GM23248 (cell line): Measurements from ENCODE around the gene OPHN1. TPM values are rescaled to one million over a fixed set of nuclear protein-coding genes. Genes with fewer than 3 reads are reported as not detected.

Experiments used
- DNase-seq: peaks from one replicate; pipeline ENCODE4 v3.0.0-alpha.2; 2015
- H2AFZ ChIP-seq: fragments of 200-600 bp; sonication (generic); 2 replicates; pipeline ENCODE4 v1.6.1; 2016; ENCODE audit warnings: antibody characterized with exemption
- H3F3A ChIP-seq: fragments of 200-600 bp; sonication (generic); 2 replicates; pipeline ENCODE4 v1.6.1; 2016; ENCODE audit warnings: mild to moderate bottlenecking, antibody characterized with exemption, mixed run types; ENCODE audit not compliant: insufficient read depth
- H3K27ac ChIP-seq: fragments of 200-600 bp; sonication (generic); 2 replicates; pipeline ENCODE4 v1.5.1; 2016; ENCODE audit warnings: mild to moderate bottlenecking
- H3K27me3 ChIP-seq: fragments of 200-600 bp; sonication (generic); replicated peaks from 2 replicates; pipeline ENCODE4 v1.6.1; 2016; ENCODE audit warnings: mild to moderate bottlenecking; ENCODE audit not compliant: insufficient read depth
- H3K36me3 ChIP-seq: fragments of 200-600 bp; sonication (generic); 2 replicates; pipeline ENCODE4 v1.6.1; 2016; ENCODE audit warnings: low read depth, mild to moderate bottlenecking
- H3K4me1 ChIP-seq: fragments of 200-600 bp; sonication (generic); 2 replicates; pipeline ENCODE4 v1.6.1; 2016; ENCODE audit warnings: mild to moderate bottlenecking; ENCODE audit not compliant: insufficient read depth
- H3K4me2 ChIP-seq: fragments of 200-600 bp; sonication (generic); one replicate; pipeline ENCODE4 v1.6.1; 2016; ENCODE audit warnings: mild to moderate bottlenecking; ENCODE audit not compliant: unreplicated experiment
- H3K4me3 ChIP-seq: fragments of 200-600 bp; sonication (generic); 2 replicates; pipeline ENCODE4 v1.5.1; 2016; ENCODE audit warnings: mild to moderate bottlenecking
- H3K79me2 ChIP-seq: fragments of 200-600 bp; sonication (generic); 2 replicates; pipeline ENCODE4 v1.6.1; 2016; ENCODE audit warnings: mild to moderate bottlenecking; ENCODE audit not compliant: insufficient read depth
- H3K9ac ChIP-seq: fragments of 200-600 bp; sonication (generic); 2 replicates; pipeline ENCODE4 v1.6.1; 2016; ENCODE audit warnings: mild to moderate bottlenecking
- H3K9me2 ChIP-seq: fragments of 200-600 bp; sonication (generic); 2 replicates; pipeline ENCODE4 v1.6.1; 2016; ENCODE audit warnings: mixed run types, mild to moderate bottlenecking, moderate library complexity; ENCODE audit not compliant: insufficient read depth
- H3K9me3 ChIP-seq: fragments of 200-600 bp; sonication (generic); one replicate; pipeline ENCODE4 v1.6.1; 2017; ENCODE audit warnings: low read depth
- H4K20me1 ChIP-seq: fragments of 200-600 bp; sonication (generic); 2 replicates; pipeline ENCODE4 v1.6.0; 2016; ENCODE audit not compliant: insufficient read depth
- EZH2 ChIP-seq: fragments of 200-600 bp; sonication (generic); IDR thresholded peaks from 2 replicates; pipeline ENCODE4 v1.6.1; 2018; ENCODE audit warnings: antibody characterized with exemption, mild to moderate bottlenecking; ENCODE audit not compliant: insufficient read depth, poor library complexity, severe bottlenecking
- EZH2phosphoT487 ChIP-seq: fragments of 200-600 bp; sonication (generic); IDR thresholded peaks from 2 replicates; pipeline ENCODE4 v1.6.1; 2018; ENCODE audit warnings: antibody characterized with exemption, moderate library complexity, mild to moderate bottlenecking, low read depth; ENCODE audit not compliant: insufficient read depth
- WGBS, 2 experiments: methylation state at CpG; one replicate each; pipeline ENCODE4 v1.1.6; 2015 to 2017; ENCODE audit warnings: low lambda C conversion rate in 2 of 2, low coverage in 1 of 2; ENCODE audit errors: missing lambda C conversion rate in 2 of 2; 5-methylcytosine and 5-hydroxymethylcytosine counted together
- in situ Hi-C: fragments of 300-500 bp; cut with MboI; formaldehyde crosslinking; loops from 2 replicates; pipeline ENCODE4 v1.15.0; 2020
- polyA plus RNA-seq: library from polyadenylated mRNA; unstranded; fragments of >200 nt; fragmentation: Nextera tagmentation; extraction: Ambion mirVana; gene quantifications from 2 replicates; pipeline ENCODE4 v1.2.1, GENCODE V29; 2016
- total RNA-seq: library from RNA; depleted of rRNA; stranded (reverse); fragments of >200 nt; shearing (Covaris generic); gene quantifications from 2 replicates; pipeline ENCODE4 v1.2.3, GENCODE V29; 2014; rRNA removed

The OPHN1 gene, protein sequence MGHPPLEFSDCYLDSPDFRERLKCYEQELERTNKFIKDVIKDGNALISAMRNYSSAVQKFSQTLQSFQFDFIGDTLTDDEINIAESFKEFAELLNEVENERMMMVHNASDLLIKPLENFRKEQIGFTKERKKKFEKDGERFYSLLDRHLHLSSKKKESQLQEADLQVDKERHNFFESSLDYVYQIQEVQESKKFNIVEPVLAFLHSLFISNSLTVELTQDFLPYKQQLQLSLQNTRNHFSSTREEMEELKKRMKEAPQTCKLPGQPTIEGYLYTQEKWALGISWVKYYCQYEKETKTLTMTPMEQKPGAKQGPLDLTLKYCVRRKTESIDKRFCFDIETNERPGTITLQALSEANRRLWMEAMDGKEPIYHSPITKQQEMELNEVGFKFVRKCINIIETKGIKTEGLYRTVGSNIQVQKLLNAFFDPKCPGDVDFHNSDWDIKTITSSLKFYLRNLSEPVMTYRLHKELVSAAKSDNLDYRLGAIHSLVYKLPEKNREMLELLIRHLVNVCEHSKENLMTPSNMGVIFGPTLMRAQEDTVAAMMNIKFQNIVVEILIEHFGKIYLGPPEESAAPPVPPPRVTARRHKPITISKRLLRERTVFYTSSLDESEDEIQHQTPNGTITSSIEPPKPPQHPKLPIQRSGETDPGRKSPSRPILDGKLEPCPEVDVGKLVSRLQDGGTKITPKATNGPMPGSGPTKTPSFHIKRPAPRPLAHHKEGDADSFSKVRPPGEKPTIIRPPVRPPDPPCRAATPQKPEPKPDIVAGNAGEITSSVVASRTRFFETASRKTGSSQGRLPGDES
- total RNA-seq: 4.5 and 5.3 TPM in 2 replicates
- 3.3 and 4.3 TPM in 2 replicates for polyA plus RNA-seq

DNA sequence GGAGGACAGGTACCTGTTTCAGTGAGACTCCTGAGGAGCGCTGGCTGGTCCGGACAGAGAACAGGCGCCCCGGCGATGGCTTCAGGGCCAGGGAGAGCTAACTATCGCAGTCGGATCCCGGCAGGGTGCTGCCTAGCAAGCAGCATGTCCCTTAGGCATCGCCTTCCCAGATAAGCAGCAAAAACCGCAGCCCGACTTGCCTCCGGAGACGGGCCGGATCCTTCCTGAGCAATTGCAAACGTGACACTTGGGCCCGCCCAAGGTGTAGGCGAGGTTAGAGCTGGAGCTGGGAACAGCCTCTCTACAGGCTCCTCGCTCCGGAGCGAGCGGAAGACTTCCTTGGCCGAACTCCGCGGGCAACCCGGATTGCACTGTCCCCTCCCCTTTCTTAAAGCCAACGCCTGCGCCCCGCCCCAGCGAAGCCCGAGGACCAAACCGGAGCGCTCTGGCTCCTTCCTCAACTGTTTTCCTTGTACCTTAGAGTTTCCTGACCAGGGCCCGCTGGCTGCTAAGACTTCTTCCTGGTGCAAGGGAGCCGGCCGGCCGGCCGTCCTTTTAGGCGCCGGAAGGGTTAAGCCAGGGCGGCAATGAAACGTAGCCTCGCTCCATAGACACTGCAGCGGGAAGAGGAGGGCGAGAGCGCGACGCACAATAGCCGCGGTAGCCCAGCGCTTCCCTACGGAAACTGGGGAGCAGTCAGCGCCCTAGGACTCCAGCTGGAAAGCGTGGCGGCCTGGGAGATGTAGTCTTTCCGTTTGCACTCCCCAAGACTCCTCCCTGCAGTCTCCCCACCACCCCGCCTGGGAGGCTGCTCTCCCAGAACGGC is at the start of gene OPHN1:
TSS of gene OPHN1 (minus strand) at position 341 of the 826 bp plus-strand sequence. CDS start 475 bp downstream, outside the sequence.
- Histone ChIP-seq H3K27ac (peak within 1 kb of the TSS; percentile 94), H3K4me3 (peak within 1 kb of the TSS; percentile 97), H3K4me2 (peak within 1 kb of the TSS; percentile 92), H3K9ac (peak within 1 kb of the TSS; percentile 93), H3K79me2 (peaks cover 15% of the 10 kb centered on the region; the same call in 1 of the 2 replicates), H3K36me3 (no peaks in the 10 kb centered on the region), H4K20me1 (no peaks in the 10 kb centered on the region), H3K4me1 (peaks cover 23% of the 10 kb centered on the region), H3K9me2 (no peaks in the 10 kb centered on the region), H2AFZ (peak within 1 kb of the TSS; percentile 93), H3K9me3 (no peaks in the 10 kb centered on the region), H3K27me3 (no peaks in the 10 kb centered on the region), H3F3A (peaks cover 11% of the 10 kb centered on the region)
- in situ Hi-C loops: no loop called here
- peak; percentile 90 for DNase-seq
- WGBS, 2 experiments: 0 to 1% methylated on average over 13 to 19 of the region's 57 CpGs
- no peak for TF ChIP-seq EZH2phosphoT487
- no peak for TF ChIP-seq EZH2

DNA sequence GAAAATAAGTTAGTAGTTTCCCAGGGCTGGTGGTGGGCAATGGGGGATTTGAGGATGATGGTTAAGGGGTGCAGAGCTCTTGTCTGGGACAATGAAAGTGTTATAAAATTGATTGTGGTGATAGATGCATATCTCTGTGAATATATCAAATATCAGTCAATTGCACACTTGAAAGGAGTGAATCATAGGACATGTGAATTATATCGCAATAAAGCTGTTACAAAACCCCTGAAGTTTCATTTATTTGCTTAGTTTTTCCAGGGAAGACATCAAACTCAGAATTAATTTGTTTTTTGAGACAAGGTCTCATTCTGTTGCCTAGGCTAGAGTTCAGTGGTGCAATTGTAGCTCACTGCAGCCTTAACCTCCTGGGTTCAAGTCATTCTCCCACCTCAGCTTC is 47.7 kb upstream of the OPHN1 start:
- H3K4me3 ChIP-seq: no peak overlapping the region
- 88 to 95% methylated on average over 1 of the region's 1 CpG for WGBS, 2 experiments

DNA sequence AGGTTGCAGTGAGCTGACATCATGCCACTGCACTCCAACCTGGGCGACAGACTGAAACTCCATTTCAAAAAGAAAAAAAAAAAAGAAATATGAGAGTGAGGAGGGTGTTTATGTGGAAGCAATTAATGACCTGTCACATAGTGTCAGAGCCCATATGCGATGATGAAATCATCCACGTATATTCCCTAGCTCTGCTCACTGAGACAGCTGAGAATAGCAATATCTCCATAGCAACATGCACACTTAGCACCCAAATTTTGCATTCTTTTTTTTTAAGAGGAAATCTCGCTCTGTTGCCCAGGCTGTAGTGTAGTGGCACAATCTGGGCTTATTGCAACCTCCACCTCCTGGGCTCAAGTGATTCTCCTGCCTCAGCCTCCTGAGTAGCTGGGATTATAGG is 31.5 kb upstream of the OPHN1 start:
- no peak for TF ChIP-seq EZH2phosphoT487
- TF ChIP-seq EZH2: no peak
- Histone ChIP-seq H3K9ac (no peak overlapping the region), H2AFZ (no peak overlapping the region), H3K9me2 (no peaks in the 10 kb centered on the region), H3K36me3 (no peaks in the 10 kb centered on the region), H3K4me3 (no peak overlapping the region), H3K4me1 (peaks cover 15% of the 10 kb centered on the region), H3K27ac (no peak overlapping the region), H3K9me3 (no peaks in the 10 kb centered on the region), H3K79me2 (no peaks in the 10 kb centered on the region), H4K20me1 (no peaks in the 10 kb centered on the region), H3K27me3 (no peaks in the 10 kb centered on the region), H3K4me2 (no peak overlapping the region), H3F3A (peaks cover 13% of the 10 kb centered on the region)
- 62 to 85% methylated on average over 2 to 4 of the region's 4 CpGs for WGBS, 2 experiments
- in situ Hi-C loops: loop anchor here (10.0 kb wide), 1 partner anchor 270 kb away; no protein-coding TSS in a partner anchor
- DNase-seq: no peak

More for the DNA sequence above, 47.7 kb upstream of the OPHN1 start:
- Histone ChIP-seq H3K9me2 (no peaks in the 10 kb centered on the region), H3K27ac (no peak overlapping the region), H3K4me1 (no peaks in the 10 kb centered on the region), H3K9me3 (no peaks in the 10 kb centered on the region), H4K20me1 (no peaks in the 10 kb centered on the region), H3K9ac (no peak overlapping the region), H3K27me3 (no peaks in the 10 kb centered on the region), H2AFZ (no peak overlapping the region), H3F3A (no peaks in the 10 kb centered on the region), H3K4me2 (no peak overlapping the region), H3K79me2 (no peaks in the 10 kb centered on the region), H3K36me3 (no peaks in the 10 kb centered on the region)
- no peak for DNase-seq
- TF ChIP-seq EZH2 (no peak), EZH2phosphoT487 (no peak)
- in situ Hi-C loops: no loop called here
